H9 (cell line): Measurements from ENCODE around the gene NEDD4L. TPM values are rescaled to one million over a fixed set of nuclear protein-coding genes. Genes with fewer than 3 reads are reported as not detected.

Source experiments
- DNase-seq: peaks from one replicate; pipeline ENCODE4 v3.0.0-alpha.2; 2017
- H2AFZ ChIP-seq: one replicate; pipeline ENCODE4 v1.6.1; 2013; ENCODE audit warnings: mild to moderate bottlenecking, low read length, control low read depth, moderate library complexity
- H2AK5ac ChIP-seq: 2 replicates; pipeline ENCODE4 v1.6.1; 2013; ENCODE audit warnings: low read length, control low read depth, mixed read lengths; ENCODE audit not compliant: insufficient read length
- H2BK120ac ChIP-seq: one replicate; pipeline ENCODE4 v1.6.1; 2013; ENCODE audit warnings: low read depth, mild to moderate bottlenecking, low read length, control low read depth, inconsistent platforms; ENCODE audit not compliant: poor library complexity, severe bottlenecking
- H2BK12ac ChIP-seq: 2 replicates; pipeline ENCODE4 v1.6.1; 2013; ENCODE audit warnings: low read length, control low read depth, mixed read lengths, low read depth; ENCODE audit not compliant: insufficient read length
- H2BK15ac ChIP-seq: 2 replicates; pipeline ENCODE4 v1.6.1; 2013; ENCODE audit warnings: low read depth, low read length, control low read depth
- H2BK20ac ChIP-seq: one replicate; pipeline ENCODE4 v1.6.1; 2013; ENCODE audit warnings: low read depth, mild to moderate bottlenecking, low read length, control low read depth, inconsistent platforms; ENCODE audit not compliant: poor library complexity, severe bottlenecking
- H2BK5ac ChIP-seq: 2 replicates; pipeline ENCODE4 v1.6.1; 2013; ENCODE audit warnings: low read length, control low read depth, mixed read lengths; ENCODE audit not compliant: insufficient read length
- H3K14ac ChIP-seq: 2 replicates; pipeline ENCODE4 v1.6.1; 2013; ENCODE audit warnings: low read length, control low read depth; ENCODE audit not compliant: insufficient read depth
- H3K18ac ChIP-seq: 2 replicates; pipeline ENCODE4 v1.6.1; 2013; ENCODE audit warnings: low read depth, mild to moderate bottlenecking, mixed read lengths, low read length, control low read depth; ENCODE audit not compliant: insufficient read length
- H3K23ac ChIP-seq: 2 replicates; pipeline ENCODE4 v1.6.1; 2013; ENCODE audit warnings: low read length, control low read depth, mixed read lengths, low read depth; ENCODE audit not compliant: insufficient read length
- H3K23me2 ChIP-seq: 2 replicates; pipeline ENCODE4 v1.6.1; 2013; ENCODE audit warnings: low read depth, mild to moderate bottlenecking, mixed read lengths, low read length, control low read depth; ENCODE audit not compliant: insufficient read length, poor library complexity, severe bottlenecking
- H3K27ac ChIP-seq: 2 replicates; pipeline ENCODE4 v1.5.1; 2013; ENCODE audit warnings: low read length, control low read depth, mixed read lengths, low read depth; ENCODE audit not compliant: insufficient read length
- H3K27me3 ChIP-seq: 2 replicates; pipeline ENCODE4 v1.6.1; 2013; ENCODE audit warnings: low read length, control low read depth, inconsistent platforms; ENCODE audit not compliant: insufficient read depth
- H3K4ac ChIP-seq: 2 replicates; pipeline ENCODE4 v1.6.1; 2013; ENCODE audit warnings: low read depth, mild to moderate bottlenecking, control low read depth, inconsistent platforms, low read length, moderate library complexity
- H3K4me1 ChIP-seq: 2 replicates; pipeline ENCODE4 v1.6.1; 2013; ENCODE audit warnings: low read length, control low read depth, inconsistent platforms; ENCODE audit not compliant: insufficient read depth
- H3K4me2 ChIP-seq: 2 replicates; pipeline ENCODE4 v1.6.1; 2013; ENCODE audit warnings: low read length, control low read depth, mixed read lengths; ENCODE audit not compliant: insufficient read length, insufficient read depth
- H3K56ac ChIP-seq: 2 replicates; pipeline ENCODE4 v1.6.1; 2013; ENCODE audit warnings: low read depth, mild to moderate bottlenecking, mixed read lengths, low read length, control low read depth; ENCODE audit not compliant: insufficient read length
- H3K79me1 ChIP-seq: 2 replicates; pipeline ENCODE4 v1.6.1; 2013; ENCODE audit warnings: low read depth, mild to moderate bottlenecking, moderate library complexity, low read length, control low read depth, inconsistent platforms; ENCODE audit not compliant: insufficient read depth, poor library complexity, severe bottlenecking
- H3K79me2 ChIP-seq: 2 replicates; pipeline ENCODE4 v1.6.1; 2013; ENCODE audit warnings: low read length, control low read depth, inconsistent platforms; ENCODE audit not compliant: insufficient read depth
- H3K9ac ChIP-seq: 2 replicates; pipeline ENCODE4 v1.6.1; 2013; ENCODE audit warnings: low read length, control low read depth, mixed read lengths; ENCODE audit not compliant: insufficient read length; ENCODE audit errors: extremely low read depth
- H3K9me3 ChIP-seq: one replicate; pipeline ENCODE4 v1.6.1; 2013; ENCODE audit warnings: low read depth, low read length, inconsistent platforms; ENCODE audit not compliant: control insufficient read depth
- H3T11ph ChIP-seq: one replicate; pipeline ENCODE4 v1.6.1; 2013; ENCODE audit warnings: mild to moderate bottlenecking, low read length, control low read depth, inconsistent platforms
- H4K20me1 ChIP-seq: one replicate; pipeline ENCODE4 v1.6.1; 2013; ENCODE audit not compliant: control insufficient read depth, insufficient read length, insufficient read depth
- H4K5ac ChIP-seq: 2 replicates; pipeline ENCODE4 v1.6.1; 2013; ENCODE audit warnings: low read depth, mild to moderate bottlenecking, mixed read lengths, low read length, control low read depth; ENCODE audit not compliant: insufficient read length
- H4K8ac ChIP-seq: replicated peaks from 2 replicates; pipeline ENCODE4 v1.6.1; 2013; ENCODE audit warnings: low read length, control low read depth, mixed read lengths, low read depth; ENCODE audit not compliant: insufficient read length
- H4K91ac ChIP-seq: 2 replicates; pipeline ENCODE4 v1.6.1; 2013; ENCODE audit warnings: low read depth, mild to moderate bottlenecking, moderate library complexity, mixed read lengths, low read length, control low read depth; ENCODE audit not compliant: insufficient read length
- H3K27ac Mint-ChIP-seq, 3 experiments: 2 replicates in 2 of 3; 3 replicates in 1 of 3; pipeline ENCODE4 v1.8.0; 2020 to 2021; ENCODE audit warnings: mixed read lengths in 3 of 3, mild to moderate bottlenecking in 1 of 3, moderate library complexity in 1 of 3
- H3K27me3 Mint-ChIP-seq: 2 replicates; pipeline ENCODE4 v1.8.0; 2021; ENCODE audit warnings: low read depth, mild to moderate bottlenecking, moderate library complexity, mixed read lengths
- H3K36me3 Mint-ChIP-seq, 3 experiments: 2 replicates in 2 of 3; 3 replicates in 1 of 3; pipeline ENCODE4 v1.8.0; 2020 to 2021; ENCODE audit warnings: low read depth in 3 of 3, mixed read lengths in 3 of 3; ENCODE audit not compliant: insufficient read depth in 1 of 3
- H3K4me1 Mint-ChIP-seq, 2 experiments: 2 replicates each; pipeline ENCODE4 v1.8.0; 2020; ENCODE audit warnings: mixed read lengths in 2 of 2
- H3K4me3 Mint-ChIP-seq, 2 experiments: 2 replicates in 1 of 2; 3 replicates in 1 of 2; pipeline ENCODE4 v1.8.0; 2020 to 2021; ENCODE audit warnings: mild to moderate bottlenecking in 2 of 2, mixed read lengths in 2 of 2, moderate library complexity in 1 of 2
- H3K9me3 Mint-ChIP-seq, 2 experiments: 2 replicates in 1 of 2; 3 replicates in 1 of 2; pipeline ENCODE4 v1.8.0; 2020; ENCODE audit warnings: mild to moderate bottlenecking in 2 of 2, mixed read lengths in 2 of 2, moderate library complexity in 1 of 2
- WGBS: extraction: QIAGEN DNeasy Blood & Tissue Kit; methylation state at CpG from one replicate; pipeline ENCODE4 v1.1.7; 2013; ENCODE audit warnings: missing lambda C conversion rate, low lambda C conversion rate, mixed read lengths; ENCODE audit not compliant: insufficient read length; ENCODE audit errors: extremely low coverage; 5-methylcytosine and 5-hydroxymethylcytosine counted together
- total RNA-seq: library from RNA; stranded (reverse); gene quantifications from 2 replicates; pipeline ENCODE4 v1.2.1, GENCODE V29; 2021
- TF ChIP-seq, protein P1 (sequence below): fragments of 200-600 bp; sonication (generic); conservative IDR thresholded peaks from 3 replicates; pipeline ENCODE4 v1.8.0; 2021; ENCODE audit warnings: antibody characterized with exemption, mild to moderate bottlenecking

Gene NEDD4L
- total RNA-seq, 1 experiment from 2014 or later = 76.3 TPM

DNA sequence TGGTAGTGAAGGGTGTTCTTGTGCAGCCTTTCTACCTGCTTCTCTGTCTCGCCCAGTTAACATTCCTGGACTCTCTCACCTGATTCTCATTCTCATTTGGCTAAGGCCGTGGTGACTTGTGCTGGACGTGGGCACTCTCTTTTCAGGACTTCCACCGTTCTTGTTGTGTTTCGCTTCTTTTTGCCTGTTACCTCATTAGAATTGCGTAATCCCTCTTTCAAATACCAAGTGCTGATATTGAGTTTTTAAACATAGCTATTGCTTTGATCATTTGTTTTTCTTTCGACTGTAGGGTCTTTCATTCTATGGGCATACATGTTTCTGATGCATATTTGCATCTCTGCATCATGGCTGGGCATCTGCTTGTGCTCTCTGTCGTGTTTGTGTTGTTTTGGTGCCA lies 297.9 kb downstream of the NEDD4L start:
- Histone ChIP-seq H4K5ac (no peak overlapping the region), H3K9ac (no peak overlapping the region), H2BK15ac (no peak overlapping the region), H2BK120ac (no peak overlapping the region), H3K23me2 (peaks cover 3% of the 10 kb centered on the region), H3K9me3 (no peaks in the 10 kb centered on the region), H4K8ac (no peak overlapping the region), H3T11ph (no peak overlapping the region), H3K23ac (no peak overlapping the region), H3K4ac (no peak overlapping the region), H3K79me2 (no peaks in the 10 kb centered on the region), H3K14ac (0 out of 2 replicates have a peak overlapping the region, but pooled peaks have one; percentile 23), H3K4me1 (peaks cover 18% of the 10 kb centered on the region), H2BK20ac (no peak overlapping the region), H3K27ac (peak overlapping the region; percentile 7), H2BK5ac (no peak overlapping the region), H4K91ac (no peak overlapping the region), H3K79me1 (no peaks in the 10 kb centered on the region), H4K20me1 (no peaks in the 10 kb centered on the region), H3K56ac (no peak overlapping the region), H3K18ac (peak overlapping the region; percentile 46), H3K27me3 (no peaks in the 10 kb centered on the region), H2AK5ac (no peak overlapping the region), H3K4me2 (no peak overlapping the region), H2AFZ (no peak overlapping the region), H2BK12ac (no peak overlapping the region)
- Mint-ChIP-seq H3K4me1 (peaks cover 90 to 92% of the 10 kb centered on the region in 2 experiments), H3K36me3 (peaks cover 9 to 23% (median 19%) of the 10 kb centered on the region in 3 experiments; a peak in 6 of 7 replicates), H3K4me3 (no peak overlapping the region), H3K27me3 (no peaks in the 10 kb centered on the region), H3K9me3 (no peaks in the 10 kb centered on the region), H3K27ac (peak overlapping the region; percentile 41 to 75 (median 57); a peak in 5 of 7 replicates)
- no CpG with 5 or more reads among the region's 8 CpGs for WGBS
- DNase-seq = no peak
- TF ChIP-seq, protein P1, sequence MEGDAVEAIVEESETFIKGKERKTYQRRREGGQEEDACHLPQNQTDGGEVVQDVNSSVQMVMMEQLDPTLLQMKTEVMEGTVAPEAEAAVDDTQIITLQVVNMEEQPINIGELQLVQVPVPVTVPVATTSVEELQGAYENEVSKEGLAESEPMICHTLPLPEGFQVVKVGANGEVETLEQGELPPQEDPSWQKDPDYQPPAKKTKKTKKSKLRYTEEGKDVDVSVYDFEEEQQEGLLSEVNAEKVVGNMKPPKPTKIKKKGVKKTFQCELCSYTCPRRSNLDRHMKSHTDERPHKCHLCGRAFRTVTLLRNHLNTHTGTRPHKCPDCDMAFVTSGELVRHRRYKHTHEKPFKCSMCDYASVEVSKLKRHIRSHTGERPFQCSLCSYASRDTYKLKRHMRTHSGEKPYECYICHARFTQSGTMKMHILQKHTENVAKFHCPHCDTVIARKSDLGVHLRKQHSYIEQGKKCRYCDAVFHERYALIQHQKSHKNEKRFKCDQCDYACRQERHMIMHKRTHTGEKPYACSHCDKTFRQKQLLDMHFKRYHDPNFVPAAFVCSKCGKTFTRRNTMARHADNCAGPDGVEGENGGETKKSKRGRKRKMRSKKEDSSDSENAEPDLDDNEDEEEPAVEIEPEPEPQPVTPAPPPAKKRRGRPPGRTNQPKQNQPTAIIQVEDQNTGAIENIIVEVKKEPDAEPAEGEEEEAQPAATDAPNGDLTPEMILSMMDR = no peak
